Forelimb muscle (tissue), 1 donor: ENCODE measurements around the gene ALG12. TPM values are rescaled to one million over a fixed set of nuclear protein-coding genes. Genes with fewer than 3 reads are reported as not detected.

ENCODE experiments used
- DNase-seq: peaks from one replicate; pipeline ENCODE4 v3.0.0-alpha.2; 2013; ENCODE audit warnings: low read depth
- polyA plus RNA-seq: library from polyadenylated mRNA; unstranded; fragments of 120-200 nt; gene quantifications from one replicate; pipeline ENCODE4 v1.2.1, GENCODE V29; 2013; ENCODE audit not compliant: insufficient read length

ALG12 gene
- polyA plus RNA-seq, 1 donor: 10.5 TPM

DNA sequence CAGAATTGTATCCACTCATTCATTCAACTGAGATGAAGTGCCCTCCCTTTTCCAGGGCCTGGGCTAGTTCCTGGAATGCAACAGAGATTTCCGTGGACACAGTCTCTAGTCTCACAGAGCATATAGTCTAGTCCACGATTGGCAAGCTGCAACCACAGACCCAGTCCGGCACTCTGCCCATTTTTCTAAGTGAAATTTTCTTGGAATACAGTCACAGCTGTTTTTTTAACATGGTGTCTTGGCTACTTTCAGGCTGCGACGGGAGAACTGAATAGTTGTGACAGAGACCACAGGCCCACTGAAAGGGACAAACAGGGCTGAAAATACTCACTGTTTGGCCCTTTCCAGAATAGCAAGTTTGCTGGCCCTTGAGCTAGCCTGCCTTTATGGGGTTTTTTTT, 29.2 kb downstream of the ALG12 start:
- DNase-seq: no peak

DNA sequence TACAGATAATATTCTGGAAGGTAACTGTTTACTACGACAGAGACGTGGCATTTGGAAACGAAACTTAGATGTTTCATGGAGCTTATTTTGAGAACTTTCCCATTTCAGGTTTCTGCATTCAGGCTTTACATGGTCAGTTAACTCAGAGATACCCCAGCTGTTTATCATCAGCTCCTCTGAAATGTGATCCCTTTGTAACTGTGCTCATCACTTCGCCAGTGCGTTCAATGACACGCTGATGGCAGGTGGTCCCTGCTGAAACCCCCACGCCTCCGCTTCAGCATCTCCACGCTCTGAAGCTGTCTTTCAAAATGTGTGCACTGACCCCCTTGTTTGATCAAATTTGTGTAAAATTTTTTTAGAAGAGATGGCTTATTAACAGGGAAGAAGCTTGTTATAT, 30.5 kb downstream of the ALG12 start:
- DNase-seq: no peak

DNA sequence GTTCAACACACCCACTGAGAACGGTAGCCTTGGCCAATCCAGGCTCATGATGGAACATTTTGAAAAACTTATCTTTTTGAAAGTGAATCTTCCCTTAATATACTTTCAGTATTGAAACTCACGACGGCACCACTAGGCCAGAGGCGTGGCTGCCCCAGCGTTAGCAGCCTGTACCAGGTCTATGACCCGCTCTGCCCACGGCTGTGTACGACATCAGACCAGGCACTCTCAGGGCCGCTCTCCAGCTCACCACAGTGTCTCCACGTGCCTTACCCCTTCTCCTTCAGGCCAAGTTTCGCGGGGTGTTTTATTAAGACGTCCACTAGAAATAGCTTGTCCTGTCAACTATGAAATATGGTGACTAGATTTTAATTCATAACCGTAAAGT, 31.2 kb downstream of the ALG12 start:
- no peak for DNase-seq

DNA sequence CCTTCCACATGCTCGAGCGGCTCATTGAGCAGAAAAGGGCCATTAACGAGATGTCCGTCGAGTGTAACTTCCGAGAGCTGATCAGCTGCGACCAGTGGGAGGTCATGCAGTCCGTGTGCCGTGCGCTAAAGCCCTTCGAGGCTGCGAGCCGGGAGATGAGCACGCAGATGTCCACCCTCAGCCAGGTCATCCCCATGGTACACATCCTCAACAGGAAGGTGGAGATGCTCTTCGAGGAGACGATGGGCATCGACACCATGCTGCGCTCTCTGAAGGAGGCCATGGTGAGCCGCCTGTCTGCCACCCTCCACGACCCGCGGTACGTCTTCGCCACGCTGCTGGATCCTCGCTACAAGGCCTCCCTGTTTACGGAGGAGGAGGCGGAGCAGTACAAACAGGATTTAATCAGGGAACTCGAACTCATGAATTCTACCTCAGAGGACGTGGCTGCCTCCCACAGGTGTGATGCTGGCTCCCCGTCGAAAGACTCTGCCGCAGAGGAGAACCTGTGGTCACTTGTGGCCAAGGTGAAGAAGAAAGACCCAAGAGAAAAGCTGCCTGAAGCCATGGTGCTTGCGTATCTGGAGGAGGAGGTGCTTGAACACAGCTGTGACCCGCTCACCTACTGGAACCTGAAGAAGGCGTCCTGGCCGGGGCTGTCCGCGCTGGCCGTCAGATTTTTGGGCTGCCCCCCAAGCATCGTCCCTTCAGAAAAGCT, 31.7 kb downstream of the ALG12 start:
- DNase-seq: no peak

DNA sequence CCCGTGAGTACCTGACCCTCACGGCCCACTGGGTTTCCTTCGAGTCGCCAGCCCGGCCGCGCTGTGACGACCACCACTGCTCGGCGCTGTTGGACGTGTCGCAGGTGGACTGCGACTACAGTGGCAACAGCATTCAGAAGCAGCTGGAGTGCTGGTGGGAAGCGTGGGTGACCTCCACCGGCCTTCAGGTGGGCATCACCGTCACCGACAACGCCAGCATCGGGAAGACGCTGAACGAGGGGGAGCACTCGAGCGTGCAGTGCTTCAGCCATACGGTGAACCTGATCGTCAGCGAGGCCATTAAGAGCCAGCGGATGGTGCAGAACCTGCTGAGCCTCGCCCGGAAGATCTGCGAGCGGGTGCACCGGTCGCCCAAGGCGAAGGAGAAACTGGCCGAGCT, 32.4 kb downstream of the ALG12 start:
- DNase-seq: no peak

DNA sequence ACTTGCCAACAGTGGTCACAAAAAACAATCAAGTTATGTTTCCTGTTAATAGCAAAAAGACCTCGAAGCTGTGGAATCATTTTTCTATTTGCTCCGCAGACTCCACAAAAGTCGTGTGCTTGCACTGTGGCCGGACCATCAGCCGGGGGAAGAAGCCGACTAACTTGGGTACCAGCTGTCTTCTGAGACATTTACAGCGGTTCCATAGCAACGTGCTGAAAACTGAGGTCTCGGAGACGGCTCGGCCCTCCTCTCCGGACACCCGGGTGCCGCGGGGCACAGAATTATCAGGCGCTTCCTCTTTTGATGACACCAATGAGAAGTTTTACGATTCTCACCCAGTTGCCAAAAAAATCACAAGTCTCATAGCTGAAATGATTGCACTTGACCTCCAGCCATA, 33.0 kb downstream of the ALG12 start:
- no peak for DNase-seq

DNA sequence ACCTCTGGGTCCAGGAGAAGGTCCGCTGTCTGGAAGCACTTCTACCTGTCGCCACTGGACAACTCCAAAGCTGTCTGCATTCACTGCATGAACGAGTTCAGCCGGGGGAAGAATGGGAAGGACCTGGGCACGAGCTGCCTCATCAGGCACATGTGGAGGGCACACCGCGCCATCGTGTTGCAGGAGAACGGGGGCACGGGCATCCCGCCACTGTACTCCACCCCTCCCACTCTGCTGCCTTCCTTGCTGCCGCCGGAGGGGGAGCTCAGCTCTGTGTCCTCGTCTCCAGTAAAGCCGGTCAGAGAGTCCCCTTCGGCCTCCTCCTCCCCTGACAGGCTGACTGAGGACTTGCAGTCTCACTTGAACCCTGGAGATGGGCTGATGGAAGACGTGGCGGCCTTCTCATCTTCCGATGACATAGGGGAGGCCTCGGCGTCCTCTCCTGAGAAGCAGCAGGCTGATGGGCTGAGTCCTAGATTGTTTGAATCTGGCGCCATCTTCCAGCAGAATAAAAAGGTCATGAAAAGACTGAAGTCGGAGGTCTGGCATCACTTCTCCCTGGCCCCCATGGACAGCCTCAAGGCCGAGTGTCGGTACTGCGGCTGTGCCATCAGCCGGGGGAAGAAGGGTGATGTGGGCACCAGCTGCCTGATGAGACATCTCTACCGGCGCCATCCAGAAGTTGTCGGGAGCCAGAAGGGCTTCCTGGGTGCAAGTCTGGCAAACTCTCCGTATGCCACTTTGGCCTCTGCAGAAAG, 33.6 kb downstream of the ALG12 start:
- no peak for DNase-seq

GRCh38 chr22:49884075-49884474, 34.2 kb downstream of the ALG12 start:
- DNase-seq: no peak

DNA sequence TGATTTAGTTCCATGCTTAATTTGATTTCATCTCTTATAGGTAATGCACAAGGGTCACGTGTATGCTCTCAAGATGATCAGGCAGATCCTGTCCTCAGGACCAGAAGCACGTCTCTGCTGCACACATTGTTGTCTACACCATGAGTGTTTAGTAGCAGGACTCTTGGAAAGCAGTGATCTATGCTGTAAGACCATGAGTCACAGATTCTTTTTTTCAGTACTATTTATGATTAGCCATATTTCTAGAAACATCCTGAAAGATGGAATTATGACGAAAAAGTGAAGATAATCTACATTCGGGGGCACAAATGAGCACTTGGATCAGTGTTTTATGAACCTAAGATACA, 35.0 kb downstream of the ALG12 start:
- no peak for DNase-seq

- no peak for DNase-seq
Observed at GRCh38 chr22:49882519-49883293, 35.5 kb downstream of the ALG12 start.

GRCh38 chr22:49881856-49882255, 36.4 kb downstream of the ALG12 start:
- no peak for DNase-seq

DNA sequence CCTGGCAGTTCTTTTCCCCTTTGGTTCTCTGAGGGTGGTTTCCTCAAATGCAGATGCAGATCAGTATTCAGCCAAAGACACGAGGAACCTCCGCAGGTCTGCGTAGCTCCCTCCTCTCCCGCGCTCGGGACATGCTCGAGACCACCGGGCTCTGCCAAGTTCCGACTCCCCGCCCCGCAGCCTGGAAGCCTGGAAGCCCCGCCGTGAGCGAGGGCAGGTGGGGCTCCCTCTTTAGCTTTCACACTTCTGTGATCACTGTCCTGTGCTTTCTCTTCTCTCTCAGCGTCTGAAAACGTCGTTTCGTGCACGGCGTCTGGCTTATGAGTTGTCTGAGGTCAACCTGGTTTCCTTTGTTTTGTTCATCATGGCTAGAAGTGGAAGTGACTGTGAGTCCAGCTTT, 38.0 kb downstream of the ALG12 start:
- no peak for DNase-seq

DNA sequence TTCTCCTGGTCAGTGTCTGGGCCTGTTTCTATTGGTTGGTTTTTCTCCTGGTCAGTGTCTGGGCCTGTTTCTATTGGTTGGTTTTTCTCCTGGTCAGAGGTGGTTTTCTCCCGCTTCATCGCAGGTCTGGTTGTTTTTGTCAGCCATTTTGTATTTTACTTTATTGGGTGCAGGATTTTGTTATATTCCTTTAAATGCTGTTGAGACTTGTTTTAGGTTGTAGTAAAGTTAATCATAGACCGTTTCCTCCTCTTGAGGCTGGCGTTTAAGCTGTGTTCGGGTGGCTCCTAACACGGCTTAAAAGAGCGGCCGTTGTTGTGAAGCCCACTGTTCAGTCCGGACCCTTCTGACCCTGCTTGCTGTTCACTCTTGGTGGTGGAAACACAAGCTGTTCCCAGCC, 38.4 kb downstream of the ALG12 start:
- no peak for DNase-seq

- DNase-seq: no peak
Observed at GRCh38 chr22:49878206-49878605, 40.0 kb downstream of the ALG12 start.

DNA sequence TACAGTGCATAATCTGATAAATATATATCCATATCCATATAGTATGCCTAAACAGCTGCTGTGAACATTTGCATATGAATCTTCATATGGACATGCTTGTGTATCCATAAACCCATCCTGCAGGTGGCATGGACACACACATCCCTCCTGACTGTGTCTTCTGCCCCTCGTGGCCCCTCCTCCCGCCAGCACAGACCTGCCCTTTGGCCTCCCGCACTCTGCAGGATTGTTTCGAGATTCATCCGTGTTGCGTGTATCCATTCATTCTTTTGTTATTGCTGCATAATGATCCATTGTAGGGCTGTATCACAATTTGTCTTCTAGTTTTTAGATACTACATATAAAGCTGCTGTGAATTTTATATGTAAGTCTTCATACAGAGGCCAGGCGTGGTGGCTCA, 40.6 kb downstream of the ALG12 start:
- no peak for DNase-seq

GRCh38 chr22:49873228-49873940, 44.9 kb downstream of the ALG12 start:
- DNase-seq: no peak

DNA sequence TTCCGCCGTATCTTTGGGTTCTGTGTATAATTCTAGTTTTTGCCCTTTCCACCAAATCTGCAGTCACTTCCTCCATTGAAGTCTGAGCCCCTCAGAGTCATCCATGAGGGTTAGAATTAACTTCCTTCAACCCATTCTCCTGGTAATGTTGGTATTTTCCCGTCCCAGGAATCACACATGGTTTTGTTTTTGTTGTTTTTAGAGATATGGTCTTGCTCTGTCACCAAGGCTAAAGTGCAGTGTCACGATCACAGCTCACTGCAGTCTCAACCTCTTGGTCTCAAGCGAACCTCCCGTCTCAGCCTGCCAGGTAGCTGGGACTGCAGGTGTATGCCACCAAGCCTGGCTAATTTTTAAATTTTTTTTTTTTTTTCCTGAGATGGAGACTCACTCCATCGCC, 45.9 kb downstream of the ALG12 start:
- DNase-seq: no peak

DNA sequence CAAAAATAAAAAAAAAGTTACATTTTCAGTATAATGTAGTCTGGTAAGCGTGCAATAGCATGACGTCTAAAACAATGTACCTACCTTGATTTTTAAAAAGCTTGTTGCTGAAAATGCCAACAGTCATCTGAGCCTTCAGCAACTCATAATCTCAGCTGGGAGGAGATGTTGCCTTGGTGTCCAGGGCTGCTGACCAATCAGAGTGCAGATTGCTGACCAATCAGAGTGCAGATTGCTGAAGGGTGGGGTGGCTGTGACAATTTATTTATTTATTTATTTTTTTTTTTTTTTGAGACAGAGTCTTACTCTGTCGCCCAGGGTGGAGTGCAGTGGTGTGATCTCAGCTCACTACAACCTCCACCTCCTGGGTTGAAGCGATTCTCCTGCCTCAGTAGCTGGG, 46.8 kb downstream of the ALG12 start:
- no peak for DNase-seq

DNA sequence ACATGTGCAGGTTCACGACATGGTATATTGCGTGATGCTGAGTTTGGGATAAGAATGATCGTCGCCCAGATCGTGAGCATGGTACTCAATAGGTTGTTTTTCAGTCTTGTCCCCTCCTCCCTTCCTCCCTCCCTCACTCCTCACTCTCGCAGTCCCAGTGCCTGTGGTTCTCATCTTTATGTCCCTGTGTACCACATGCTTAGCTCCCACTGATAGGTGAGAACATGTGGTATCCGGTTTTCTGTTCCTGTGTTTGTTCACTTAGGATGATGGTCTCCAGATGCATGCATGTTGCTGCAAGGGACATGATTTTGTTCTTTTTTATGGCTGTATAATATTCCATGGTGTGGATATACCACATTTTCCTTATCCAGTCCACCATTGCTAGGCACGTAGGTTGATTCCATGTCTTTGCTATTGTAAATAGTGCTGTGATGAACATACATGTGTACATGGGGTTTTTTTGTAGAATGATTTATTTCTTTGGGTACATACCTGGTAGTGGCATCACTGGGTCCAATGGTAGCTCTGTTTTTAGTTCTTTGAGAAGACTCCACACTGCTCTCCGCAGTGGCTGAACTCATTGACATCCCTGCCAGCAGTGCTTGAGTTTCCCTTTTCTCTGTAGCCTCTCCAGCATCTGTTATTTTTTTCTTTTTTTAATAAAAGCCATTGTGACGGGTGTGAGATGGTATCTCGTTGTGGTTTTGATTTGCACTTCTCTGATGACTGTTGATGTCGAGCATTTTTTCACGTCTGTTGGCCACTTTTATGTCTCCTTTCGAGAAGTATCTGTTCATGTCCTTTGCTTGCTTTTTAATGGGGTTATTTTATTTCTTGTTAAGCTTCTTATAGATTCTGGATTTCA, 48.2 kb downstream of the ALG12 start:
- no peak for DNase-seq

DNA sequence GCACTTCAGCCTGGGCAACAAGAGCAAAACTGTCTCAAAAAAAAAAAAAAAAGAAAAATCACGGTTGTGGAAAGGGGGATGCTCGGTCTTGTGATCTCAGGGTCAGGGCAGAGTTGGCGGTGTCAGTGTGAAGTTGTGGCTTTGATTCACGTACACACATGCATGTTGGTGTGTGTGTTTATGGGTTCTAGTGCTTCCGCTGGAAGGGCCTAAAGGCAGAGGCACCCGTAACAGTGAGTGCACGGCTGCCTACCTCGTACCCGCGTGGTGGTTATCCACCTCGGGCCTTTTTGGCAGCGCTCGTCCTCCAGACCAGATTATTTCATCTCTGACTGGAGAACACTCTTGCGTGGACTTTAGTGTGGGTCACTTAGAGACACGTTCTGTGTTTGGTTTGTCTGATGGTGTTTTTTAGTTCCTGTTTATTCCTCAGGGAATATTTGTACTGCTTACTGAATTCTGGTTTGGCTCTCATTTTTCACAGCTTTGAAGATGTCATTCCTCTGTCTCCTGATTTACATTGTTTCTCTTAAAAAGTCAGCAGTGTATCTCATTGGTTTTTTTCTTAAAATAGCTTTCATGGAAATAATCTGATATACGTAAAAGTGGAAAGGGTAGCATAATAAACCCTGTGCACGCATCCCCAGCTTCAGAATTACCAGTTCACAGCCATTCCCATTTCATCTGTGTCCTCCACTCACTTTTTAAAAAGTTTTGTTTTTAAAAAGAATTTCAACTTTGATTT, 49.0 kb downstream of the ALG12 start:
- DNase-seq: no peak
